Transverse colon (tissue), 4 donors: ENCODE results near the gene HIPK2. TPM values are rescaled to one million over a fixed set of nuclear protein-coding genes. Genes with fewer than 3 reads are reported as not detected.

Source experiments
- DNase-seq: peaks from one replicate; pipeline ENCODE4 v3.0.0-alpha.2; 2019
- H3K27ac ChIP-seq, 4 donors: fragments of 200-600 bp; sonication (generic); 2 replicates each; pipeline ENCODE4 v1.5.1; 2016 to 2018; ENCODE audit warnings: inconsistent platforms in 4 of 4
- H3K27me3 ChIP-seq: fragments of 200-600 bp; sonication (generic); 2 replicates; pipeline ENCODE4 v1.5.1; 2017; ENCODE audit warnings: inconsistent platforms
- H3K36me3 ChIP-seq, 4 donors: fragments of 200-600 bp; sonication (generic); 2 replicates each; pipeline ENCODE4 v1.5.1; 2017 to 2019; ENCODE audit warnings: inconsistent platforms in 4 of 4
- H3K4me1 ChIP-seq, 4 donors: fragments of 200-600 bp; sonication (generic); 2 replicates each; pipeline ENCODE4 v1.5.1; 2017 to 2020; ENCODE audit warnings: inconsistent platforms in 4 of 4
- H3K4me3 ChIP-seq, 4 donors: fragments of 200-600 bp; sonication (generic); 1 replicate in 1 of 4; 2 replicates in 3 of 4; pipeline versions ENCODE4 v1.5.1 to v1.6.1; 2017 to 2019; ENCODE audit warnings: inconsistent platforms in 4 of 4
- H3K9me3 ChIP-seq, 2 donors: fragments of 200-600 bp; sonication (generic); 2 replicates each; pipeline ENCODE4 v1.5.1; 2017 to 2019; ENCODE audit warnings: inconsistent platforms in 2 of 2
- CTCF ChIP-seq, 5 experiments: fragments of 200-600 bp in 3 of 5; fragments of 450-650 bp in 2 of 5; sonication (generic) in 3 of 5; IDR thresholded peaks; 1 replicate in 2 of 5; 2 replicates in 3 of 5; pipeline ENCODE4 v1.5.1; 2016 to 2017; ENCODE audit warnings: antibody characterized with exemption in 5 of 5, inconsistent platforms in 3 of 5, mild to moderate bottlenecking in 2 of 5, moderate library complexity in 1 of 5
- EP300 ChIP-seq: sonication (generic); formaldehyde crosslinking; IDR thresholded peaks from one replicate; pipeline ENCODE4 v1.6.1; 2017; ENCODE audit warnings: antibody characterized with exemption, low read depth
- POLR2A ChIP-seq: fragments of 450-650 bp; IDR thresholded peaks from one replicate; pipeline ENCODE4 v1.6.1; 2016; ENCODE audit warnings: antibody characterized with exemption, mild to moderate bottlenecking, moderate library complexity
- POLR2AphosphoS5 ChIP-seq, 3 donors: sonication (generic); formaldehyde crosslinking; IDR thresholded peaks; one replicate each; pipeline ENCODE4 v1.6.1; 2016; ENCODE audit warnings: antibody characterized with exemption in 3 of 3
- WGBS, 2 donors: methylation state at CpG; one replicate each; pipeline ENCODE4 v1.1.5; 2018; ENCODE audit warnings: low coverage in 1 of 2; 5-methylcytosine and 5-hydroxymethylcytosine counted together
- in situ Hi-C, 4 donors: fragments of 200-750 bp; cut with MboI; loops; one replicate each; pipeline versions ENCODE4 v1.15.0 to v1.15.1; 2017; ENCODE audit warnings: low sequenced_read_pairs in 3 of 4, low pct_ligation_motif_present in 1 of 4, low pct_unique_long_range_greater_than_20kb in 1 of 4
- intact Hi-C: fragments of 100-400 bp; cut with DNase I; formaldehyde crosslinking; loops from one replicate; pipeline ENCODE4 v1.15.1; 2023; ENCODE audit warnings: low total_unique reads
- total RNA-seq, 4 donors: library from RNA; depleted of rRNA; stranded (reverse); fragments of >200 nt; gene quantifications; one replicate each; pipeline ENCODE4 v1.1.0, GENCODE V29; 2016

HIPK2 gene
- total RNA-seq, 4 donors from 2014 or later: 27.3 to 40.3 (median 33.6) TPM

GRCh38 chr7:139526578-139527544, 250.9 kb downstream of the HIPK2 start:
- H3K4me3 ChIP-seq: no peak overlapping the region
- no peak for DNase-seq
- H3K4me1 ChIP-seq: no peaks in the 10 kb centered on the region
- no peak for TF ChIP-seq EP300
- no peak for TF ChIP-seq CTCF (IDR thresholded peaks at IDR 0.05)
- TF ChIP-seq POLR2AphosphoS5 (IDR thresholded peaks at IDR 0.05): no peak
- TF ChIP-seq POLR2A: no peak
- in situ Hi-C loops: no loop called here
- H3K36me3 ChIP-seq: no peaks in the 10 kb centered on the region
- WGBS, 2 donors: 63 to 72% methylated on average over 2 to 8 of the region's 8 CpGs
- no peak overlapping the region for H3K27ac ChIP-seq
- intact Hi-C loops: no loop called here
- peaks cover 28% of the 10 kb centered on the region for H3K27me3 ChIP-seq
- no peaks in the 10 kb centered on the region for H3K9me3 ChIP-seq

GRCh38 chr7:139525750-139526149, 252.0 kb downstream of the HIPK2 start:
- no peak for TF ChIP-seq EP300
- no peak for TF ChIP-seq CTCF (IDR thresholded peaks at IDR 0.05)
- no peak for TF ChIP-seq POLR2AphosphoS5 (IDR thresholded peaks at IDR 0.05)
- TF ChIP-seq POLR2A: no peak
- H3K4me1 ChIP-seq: no peaks in the 10 kb centered on the region
- no peaks in the 10 kb centered on the region for H3K9me3 ChIP-seq
- no peak overlapping the region for H3K27ac ChIP-seq
- intact Hi-C loops (no loop called here), in situ Hi-C loops (no loop called here)
- DNase-seq: no peak
- no peaks in the 10 kb centered on the region for H3K36me3 ChIP-seq
- no peak overlapping the region for H3K4me3 ChIP-seq
- peaks cover 37% of the 10 kb centered on the region for H3K27me3 ChIP-seq

GRCh38 chr7:139525239-139525638, 252.6 kb downstream of the HIPK2 start:
- Histone ChIP-seq H3K27ac (no peak overlapping the region), H3K4me3 (no peak overlapping the region), H3K36me3 (no peaks in the 10 kb centered on the region), H3K4me1 (no peaks in the 10 kb centered on the region), H3K9me3 (no peaks in the 10 kb centered on the region), H3K27me3 (peaks cover 37% of the 10 kb centered on the region)
- in situ Hi-C loops: no loop called here
- intact Hi-C loops: no loop called here
- TF ChIP-seq POLR2AphosphoS5 (IDR thresholded peaks at IDR 0.05) (no peak), CTCF (IDR thresholded peaks at IDR 0.05) (no peak), POLR2A (no peak), EP300 (no peak)
- no peak for DNase-seq
- 88 to 100% methylated on average over 6 to 10 of the region's 10 CpGs for WGBS, 2 donors

- in situ Hi-C loops (no loop called here), intact Hi-C loops (no loop called here)
- H3K27ac ChIP-seq: no peak overlapping the region
- peak overlapping the region in 1 of 4 donors; percentile 38 for H3K4me3 ChIP-seq
- H3K27me3 ChIP-seq: peaks cover 37% of the 10 kb centered on the region
- 60 to 69% methylated on average over 3 to 26 of the region's 70 CpGs for WGBS, 2 donors
- no peaks in the 10 kb centered on the region for H3K9me3 ChIP-seq
- DNase-seq: no peak
- no peaks in the 10 kb centered on the region for H3K4me1 ChIP-seq
- TF ChIP-seq EP300: no peak
- TF ChIP-seq CTCF (IDR thresholded peaks at IDR 0.05): no peak
- TF ChIP-seq POLR2AphosphoS5 (IDR thresholded peaks at IDR 0.05): no peak
- TF ChIP-seq POLR2A: no peak
- no peaks in the 10 kb centered on the region for H3K36me3 ChIP-seq
Measured at GRCh38 chr7:139523968-139524815, 253.6 kb downstream of the HIPK2 start.
